ENCODE measurements around the gene PTPRN.
A peak's percentile ranks its signal among the peaks of the same experiment; 100 is the strongest.
"Not testable (repeated sequence)": the region's sequence is repeated elsewhere in the genome, so short reads cannot be mapped to it uniquely, and the experiment has no call there.

Gene PTPRN

GRCh38 chr2:219270055-219270372 lies 39.2 kb downstream of the PTPRN start:
- TF ChIP-seq, protein P1, sequence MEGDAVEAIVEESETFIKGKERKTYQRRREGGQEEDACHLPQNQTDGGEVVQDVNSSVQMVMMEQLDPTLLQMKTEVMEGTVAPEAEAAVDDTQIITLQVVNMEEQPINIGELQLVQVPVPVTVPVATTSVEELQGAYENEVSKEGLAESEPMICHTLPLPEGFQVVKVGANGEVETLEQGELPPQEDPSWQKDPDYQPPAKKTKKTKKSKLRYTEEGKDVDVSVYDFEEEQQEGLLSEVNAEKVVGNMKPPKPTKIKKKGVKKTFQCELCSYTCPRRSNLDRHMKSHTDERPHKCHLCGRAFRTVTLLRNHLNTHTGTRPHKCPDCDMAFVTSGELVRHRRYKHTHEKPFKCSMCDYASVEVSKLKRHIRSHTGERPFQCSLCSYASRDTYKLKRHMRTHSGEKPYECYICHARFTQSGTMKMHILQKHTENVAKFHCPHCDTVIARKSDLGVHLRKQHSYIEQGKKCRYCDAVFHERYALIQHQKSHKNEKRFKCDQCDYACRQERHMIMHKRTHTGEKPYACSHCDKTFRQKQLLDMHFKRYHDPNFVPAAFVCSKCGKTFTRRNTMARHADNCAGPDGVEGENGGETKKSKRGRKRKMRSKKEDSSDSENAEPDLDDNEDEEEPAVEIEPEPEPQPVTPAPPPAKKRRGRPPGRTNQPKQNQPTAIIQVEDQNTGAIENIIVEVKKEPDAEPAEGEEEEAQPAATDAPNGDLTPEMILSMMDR (IDR thresholded peaks at IDR 0.05; ENCODE audit: insufficient read depth, low read depth, low read length, missing control alignments), result no peak
- no peak overlapping the region for H3K4me3 ChIP-seq (ENCODE audit: low read length)

DNA sequence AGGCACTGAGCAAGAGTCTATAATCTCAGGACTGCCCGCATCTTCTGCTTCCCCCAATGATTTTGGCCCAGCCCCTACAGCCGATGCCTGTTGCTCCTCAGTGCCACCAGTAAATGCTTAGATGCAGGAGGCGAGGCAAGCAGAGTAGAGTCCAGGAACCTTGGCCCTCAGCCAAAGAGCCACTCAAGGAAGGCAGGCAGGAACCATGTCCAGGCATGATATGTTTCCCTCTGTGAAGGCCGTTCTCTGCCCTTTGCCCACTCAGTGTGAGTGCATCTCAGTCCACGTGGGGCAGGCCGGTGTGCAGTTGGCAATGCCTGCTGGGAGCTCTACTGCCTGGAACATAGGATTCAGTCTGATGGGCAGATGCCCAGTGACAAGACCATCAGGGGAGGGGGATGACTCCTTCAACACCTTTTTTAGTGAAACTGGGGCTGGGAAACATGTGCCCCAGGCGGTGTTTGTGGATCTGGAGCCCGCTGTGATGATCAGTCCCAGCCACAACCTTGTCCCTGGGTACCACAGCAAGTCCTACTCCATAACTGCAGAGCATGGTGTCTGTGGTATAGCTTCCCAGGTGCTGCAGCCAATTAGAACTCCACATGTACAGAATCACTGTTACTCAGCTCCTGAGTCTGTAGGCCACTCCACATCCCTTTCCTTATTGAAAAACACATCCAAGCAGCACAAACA lies 39.7 kb downstream of the PTPRN start:
- peak; percentile 81 for DNase-seq (ENCODE audit: low read depth)
- H3K4me3 ChIP-seq (ENCODE audit: low read length), result no peak overlapping the region
- TF ChIP-seq, protein P1 (IDR thresholded peaks at IDR 0.05; ENCODE audit: insufficient read depth, low read depth, low read length, missing control alignments), result no peak

More at GRCh38 chr2:219270055-219270372, 39.2 kb downstream of the PTPRN start:
- DNase-seq (ENCODE audit: low read depth), result no peak

DNA sequence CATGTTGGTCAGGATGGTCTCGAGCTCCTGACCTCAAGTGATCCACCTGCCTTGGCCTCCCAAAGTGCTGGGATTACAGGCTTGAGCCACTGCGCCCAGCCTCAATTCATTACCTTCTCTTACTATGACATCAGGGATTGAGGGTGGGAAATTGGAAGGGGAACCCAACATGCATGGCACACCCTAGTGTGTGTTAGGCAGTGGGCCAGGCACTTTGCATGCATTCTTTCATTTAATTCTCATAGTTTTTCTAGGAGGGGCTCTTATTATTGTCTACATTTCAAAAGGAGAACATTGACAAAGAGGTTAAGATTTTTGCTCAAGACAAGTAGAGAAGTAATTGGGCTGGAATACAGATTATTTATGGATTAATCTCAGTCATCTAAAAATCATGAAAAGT lies 40.9 kb downstream of the PTPRN start:
- TF ChIP-seq, protein P1 (IDR thresholded peaks at IDR 0.05; ENCODE audit: insufficient read depth, low read depth, low read length, missing control alignments), result no peak
- no peak overlapping the region for H3K4me3 ChIP-seq (ENCODE audit: low read length)
- no peak for DNase-seq (ENCODE audit: low read depth)

DNA sequence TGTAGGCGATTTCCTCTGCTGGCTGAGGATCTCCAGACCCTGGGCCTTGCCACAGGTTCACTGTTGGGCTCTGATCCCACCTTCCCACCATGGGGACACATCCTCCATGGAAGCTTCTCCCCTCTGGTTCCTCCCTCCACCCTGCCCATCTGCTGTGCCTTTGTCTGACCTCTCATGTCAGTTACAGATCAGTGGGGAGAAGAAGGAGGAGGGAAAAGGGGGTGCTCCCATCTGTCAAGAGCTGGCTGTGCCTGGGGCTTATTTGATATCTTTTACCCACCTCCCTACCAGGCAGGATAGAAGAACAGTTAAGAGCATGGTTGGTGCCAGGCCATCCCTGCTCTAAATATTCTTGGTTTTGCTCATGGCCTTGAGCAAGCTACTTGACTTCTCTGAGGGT lies 42.3 kb downstream of the PTPRN start:
- H3K4me3 ChIP-seq (ENCODE audit: low read length), result no peak overlapping the region
- DNase-seq (ENCODE audit: low read depth), result no peak
- TF ChIP-seq, protein P1 (IDR thresholded peaks at IDR 0.05; ENCODE audit: insufficient read depth, low read depth, low read length, missing control alignments), result no peak

- H3K4me3 ChIP-seq (ENCODE audit: low read length), result no peak overlapping the region
- DNase-seq (ENCODE audit: low read depth), result no peak
- TF ChIP-seq, protein P1 (IDR thresholded peaks at IDR 0.05; ENCODE audit: insufficient read depth, low read depth, low read length, missing control alignments), result no peak
Observed at GRCh38 chr2:219266232-219266631, 43.0 kb downstream of the PTPRN start.

DNA sequence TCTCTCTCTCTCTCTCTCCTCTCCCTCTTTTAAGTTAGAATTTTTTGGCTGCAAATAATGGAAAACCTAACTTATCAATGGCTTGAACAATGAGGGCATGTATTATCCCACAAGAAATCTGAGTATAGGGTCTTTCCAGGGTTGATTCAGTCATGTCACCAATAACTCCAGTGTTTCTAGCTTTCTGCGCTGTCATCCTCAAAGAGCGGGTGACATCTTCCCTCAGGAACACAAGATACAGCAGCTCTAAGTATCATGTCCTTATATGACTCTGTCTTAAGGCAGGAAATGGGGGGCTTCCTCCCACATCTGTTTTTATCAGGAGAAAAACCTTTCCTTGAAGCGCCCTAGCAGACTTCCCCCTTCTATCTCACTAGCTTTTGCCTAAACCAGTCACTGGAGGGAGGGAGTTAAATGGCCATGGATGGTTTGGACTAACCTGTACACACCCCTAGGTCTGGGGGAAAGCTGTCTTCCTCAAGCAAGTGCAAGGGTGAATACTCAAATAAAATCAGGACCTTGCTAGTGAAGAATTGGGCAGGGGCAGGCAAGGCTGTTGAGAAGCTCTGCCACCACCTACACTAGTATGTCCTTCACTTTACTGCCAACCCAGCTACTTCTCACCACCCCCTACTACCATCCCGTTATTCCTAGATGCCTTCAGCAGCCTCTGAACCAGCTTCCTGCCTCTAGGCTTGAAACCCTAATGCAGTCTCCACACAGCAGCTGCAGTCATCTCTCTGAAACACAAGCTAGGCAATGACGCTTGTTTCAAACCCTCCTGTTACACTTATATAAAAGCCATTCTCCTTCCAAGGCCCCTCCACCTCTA lies 48.0 kb downstream of the PTPRN start:
- TF ChIP-seq, protein P1 (IDR thresholded peaks at IDR 0.05; ENCODE audit: insufficient read depth, low read depth, low read length, missing control alignments), result no peak
- H3K4me3 ChIP-seq (ENCODE audit: low read length), result no peak overlapping the region
- DNase-seq (ENCODE audit: low read depth), result no peak

GRCh38 chr2:219258942-219259341 lies 50.3 kb downstream of the PTPRN start:
- DNase-seq (ENCODE audit: low read depth); H3K4me3 ChIP-seq (ENCODE audit: low read length): not testable (repeated sequence)

All from epithelial cell of esophagus (primary cell).